Hepatocyte (in vitro differentiated cells): ENCODE data around the gene SOX14. TPM values are rescaled to one million over a fixed set of nuclear protein-coding genes. Genes with fewer than 3 reads are reported as not detected.
A peak's percentile ranks its signal among the peaks of the same experiment; 100 is the strongest.

Experiments used
- DNase-seq: peaks from one replicate; pipeline ENCODE4 v3.0.0-alpha.2; 2016; ENCODE audit warnings: low spot score
- H2AFZ ChIP-seq: fragments of 200-600 bp; sonication (generic); 2 replicates; pipeline ENCODE4 v1.6.0; 2016; ENCODE audit warnings: antibody characterized with exemption, mild to moderate bottlenecking
- H3K27ac ChIP-seq: fragments of 200-600 bp; sonication (generic); 2 replicates; pipeline ENCODE4 v1.5.1; 2016; ENCODE audit warnings: mild to moderate bottlenecking
- H3K27me3 ChIP-seq: fragments of 200-600 bp; sonication (generic); 2 replicates; pipeline ENCODE4 v1.6.1; 2016
- H3K36me3 ChIP-seq: fragments of 200-600 bp; sonication (generic); replicated peaks from 2 replicates; pipeline ENCODE4 v1.5.1; 2016; ENCODE audit warnings: low read depth; ENCODE audit not compliant: insufficient read depth
- H3K4me1 ChIP-seq: fragments of 200-600 bp; sonication (generic); 2 replicates; pipeline ENCODE4 v1.5.1; 2016; ENCODE audit warnings: mild to moderate bottlenecking, moderate library complexity; ENCODE audit not compliant: insufficient read depth
- H3K4me2 ChIP-seq: fragments of 200-600 bp; sonication (generic); 2 replicates; pipeline ENCODE4 v1.6.0; 2016
- H3K4me3 ChIP-seq: fragments of 200-600 bp; sonication (generic); 2 replicates; pipeline ENCODE4 v1.5.1; 2016; ENCODE audit warnings: mild to moderate bottlenecking
- H3K79me2 ChIP-seq: fragments of 200-600 bp; sonication (generic); 2 replicates; pipeline ENCODE4 v1.6.0; 2017; ENCODE audit warnings: mild to moderate bottlenecking
- H3K9me2 ChIP-seq: fragments of 200-600 bp; sonication (generic); replicated peaks from 2 replicates; pipeline ENCODE4 v1.6.0; 2017; ENCODE audit warnings: mild to moderate bottlenecking; ENCODE audit not compliant: insufficient read depth
- H3K9me3 ChIP-seq: fragments of 200-600 bp; sonication (generic); 2 replicates; pipeline ENCODE4 v1.5.1; 2016; ENCODE audit warnings: low read depth, mild to moderate bottlenecking
- H4K20me1 ChIP-seq: fragments of 200-600 bp; sonication (generic); 2 replicates; pipeline ENCODE4 v1.6.0; 2016; ENCODE audit warnings: mild to moderate bottlenecking; ENCODE audit not compliant: insufficient read depth, poor library complexity, severe bottlenecking
- CTCF ChIP-seq: fragments of 200-600 bp; sonication (generic); IDR thresholded peaks from 2 replicates; pipeline ENCODE4 v1.5.1; 2016; ENCODE audit warnings: antibody characterized with exemption, mild to moderate bottlenecking; ENCODE audit not compliant: poor library complexity
- EZH2 ChIP-seq: fragments of 200-600 bp; sonication (generic); IDR thresholded peaks from 2 replicates; pipeline ENCODE4 v1.6.1; 2016; ENCODE audit warnings: antibody characterized with exemption, mild to moderate bottlenecking, borderline replicate concordance
- EZH2phosphoT487 ChIP-seq: fragments of 200-600 bp; sonication (generic); IDR thresholded peaks from one replicate; pipeline ENCODE4 v1.6.1; 2018; ENCODE audit warnings: antibody characterized with exemption, mild to moderate bottlenecking, low read depth, moderate library complexity; ENCODE audit not compliant: unreplicated experiment, severe bottlenecking
- WGBS: methylation state at CpG from one replicate; pipeline ENCODE4 v1.1.6; 2016; ENCODE audit warnings: low lambda C conversion rate; ENCODE audit errors: missing lambda C conversion rate; 5-methylcytosine and 5-hydroxymethylcytosine counted together
- polyA plus RNA-seq: library from polyadenylated mRNA; unstranded; fragments of >200 nt; fragmentation: Nextera tagmentation; extraction: Ambion mirVana; gene quantifications from 2 replicates; pipeline ENCODE4 v1.2.1, GENCODE V29; 2016
- total RNA-seq: library from RNA; depleted of rRNA; stranded (reverse); fragments of >200 nt; gene quantifications from 2 replicates; pipeline ENCODE4 v1.2.3, GENCODE V29; 2014

SOX14 gene
- total and polyA plus RNA-seq, 2 experiments from 2014 or later: 0.18 TPM; not detected in 1

- peak overlapping the region; percentile 80 for H3K4me2 ChIP-seq
- H3K27me3 ChIP-seq: peaks cover 95% of the 10 kb centered on the region
- H3K36me3 ChIP-seq: no peaks in the 10 kb centered on the region
- no peak overlapping the region for H3K4me3 ChIP-seq
- H2AFZ ChIP-seq: no peak overlapping the region
- H3K9me3 ChIP-seq: no peaks in the 10 kb centered on the region
- 9% methylated on average over 34 of the region's 34 CpGs for WGBS
- no peaks in the 10 kb centered on the region for H3K9me2 ChIP-seq
- H3K4me1 ChIP-seq: peaks cover 14% of the 10 kb centered on the region
- no peaks in the 10 kb centered on the region for H3K79me2 ChIP-seq
- H4K20me1 ChIP-seq: no peaks in the 10 kb centered on the region
- H3K27ac ChIP-seq: no peak overlapping the region
- DNase-seq: no peak
- no peak for TF ChIP-seq EZH2phosphoT487
- TF ChIP-seq EZH2: no peak
- TF ChIP-seq CTCF: no peak
Observed at GRCh38 chr3:137762674-137763593, 1.2 kb upstream of the SOX14 start.

GRCh38 chr3:137763594-137763938 is 549 bp upstream of the SOX14 start:
- no peak overlapping the region for H3K4me3 ChIP-seq
- H3K79me2 ChIP-seq: no peaks in the 10 kb centered on the region
- no peaks in the 10 kb centered on the region for H3K9me3 ChIP-seq
- no peak for TF ChIP-seq EZH2phosphoT487
- TF ChIP-seq CTCF: no peak
- no peak for TF ChIP-seq EZH2
- peaks cover 20% of the 10 kb centered on the region for H3K4me1 ChIP-seq
- no peaks in the 10 kb centered on the region for H3K36me3 ChIP-seq
- DNase-seq: no peak
- peaks cover 95% of the 10 kb centered on the region for H3K27me3 ChIP-seq
- no peaks in the 10 kb centered on the region for H3K9me2 ChIP-seq
- H3K4me2 ChIP-seq: peak overlapping the region; percentile 80
- no peaks in the 10 kb centered on the region for H4K20me1 ChIP-seq
- 2% methylated on average over 18 of the region's 18 CpGs for WGBS
- H3K27ac ChIP-seq: no peak overlapping the region
- H2AFZ ChIP-seq: peak overlapping the region; percentile 40

GRCh38 chr3:137764563-137765309 is 621 bp downstream of the SOX14 start:
- no peaks in the 10 kb centered on the region for H3K9me2 ChIP-seq
- H4K20me1 ChIP-seq: no peaks in the 10 kb centered on the region
- no peak overlapping the region for H2AFZ ChIP-seq
- H3K9me3 ChIP-seq: no peaks in the 10 kb centered on the region
- H3K27me3 ChIP-seq: peaks cover 99% of the 10 kb centered on the region
- TF ChIP-seq CTCF (no peak), EZH2 (peak; percentile 54), EZH2phosphoT487 (no peak)
- H3K79me2 ChIP-seq: no peaks in the 10 kb centered on the region
- H3K36me3 ChIP-seq: no peaks in the 10 kb centered on the region
- DNase-seq: no peak
- peaks cover 24% of the 10 kb centered on the region for H3K4me1 ChIP-seq
- H3K4me2 ChIP-seq: peak overlapping the region; percentile 80
- WGBS: 4% methylated on average over 57 of the region's 58 CpGs
- no peak overlapping the region for H3K4me3 ChIP-seq
- no peak overlapping the region for H3K27ac ChIP-seq
